SKM-1 treated with dmso at 0.1 percent for 144 hours (cell line): ENCODE results near the gene TASP1.
A peak's percentile ranks its signal among the peaks of the same experiment; 100 is the strongest.

Experiments used
- DNase-seq: peaks from one replicate; lab custom pipeline; 2025; ENCODE audit not compliant: unreplicated experiment; lab: John Stamatoyannopoulos, UW

The TASP1 gene

GRCh38 chr20:13580707-13581106 lies 58.0 kb downstream of the TASP1 start:
- DNase-seq = no peak

- no peak for DNase-seq
Observed at GRCh38 chr20:13574071-13574470, 64.7 kb downstream of the TASP1 start.

- no peak for DNase-seq
Observed at GRCh38 chr20:13571662-13572061, 67.1 kb downstream of the TASP1 start.

GRCh38 chr20:13567663-13568062 lies 71.1 kb downstream of the TASP1 start:
- no peak for DNase-seq

- DNase-seq = no peak
Observed at GRCh38 chr20:13563854-13564253, 74.9 kb downstream of the TASP1 start.

GRCh38 chr20:13554706-13555105 lies 84.0 kb downstream of the TASP1 start:
- DNase-seq = no peak

- DNase-seq = no peak
Observed at GRCh38 chr20:13554076-13554475, 84.7 kb downstream of the TASP1 start.

- no peak for DNase-seq
Observed at GRCh38 chr20:13552061-13552460, 86.7 kb downstream of the TASP1 start.

- DNase-seq = no peak
Observed at GRCh38 chr20:13549451-13549850, 89.3 kb downstream of the TASP1 start.

- DNase-seq = peak; percentile 18
Observed at GRCh38 chr20:13546497-13547131, 92.1 kb downstream of the TASP1 start.

GRCh38 chr20:13545790-13546189 lies 92.9 kb downstream of the TASP1 start:
- no peak for DNase-seq

- no peak for DNase-seq
Observed at GRCh38 chr20:13543783-13544182, 94.9 kb downstream of the TASP1 start.

GRCh38 chr20:13535627-13536026 lies 103.1 kb downstream of the TASP1 start:
- DNase-seq = no peak

GRCh38 chr20:13533946-13534345 lies 104.8 kb downstream of the TASP1 start:
- DNase-seq = no peak

GRCh38 chr20:13530146-13530545 lies 108.6 kb downstream of the TASP1 start:
- DNase-seq = no peak

GRCh38 chr20:13526551-13526950 lies 112.2 kb downstream of the TASP1 start:
- no peak for DNase-seq

GRCh38 chr20:13525225-13525940 lies 113.3 kb downstream of the TASP1 start:
- DNase-seq = no peak

GRCh38 chr20:13524339-13524738 lies 114.4 kb downstream of the TASP1 start:
- DNase-seq = no peak

- no peak for DNase-seq
Observed at GRCh38 chr20:13517831-13518230, 120.9 kb downstream of the TASP1 start.

GRCh38 chr20:13515796-13516558 lies 122.8 kb downstream of the TASP1 start:
- DNase-seq = no peak

- DNase-seq = no peak
Observed at GRCh38 chr20:13515291-13515690, 123.4 kb downstream of the TASP1 start.
